Stimulated activated CD8-positive, alpha-beta memory T cell treated with anti-CD3 and anti-CD28 coated beads, Interleukin-2, amount 100 ng/mL, for 48 hours (primary cell): ENCODE data around the gene GNA12.

Source experiments
- DNase-seq, 2 donors: peaks; one replicate each; pipeline ENCODE4 v3.0.0-alpha.2; 2020; ENCODE audit warnings: low read depth in 2 of 2

GNA12 gene

GRCh38 chr7:2782121-2782520 lies 62.0 kb downstream of the GNA12 start:
- no peak for DNase-seq

- DNase-seq, result no peak
Observed at GRCh38 chr7:2781636-2782035, 62.5 kb downstream of the GNA12 start.

- no peak for DNase-seq
Observed at GRCh38 chr7:2779051-2779450, 65.1 kb downstream of the GNA12 start.

GRCh38 chr7:2777898-2778535 lies 66.1 kb downstream of the GNA12 start:
- DNase-seq, result no peak

GRCh38 chr7:2776401-2776800 lies 67.7 kb downstream of the GNA12 start:
- no peak for DNase-seq

GRCh38 chr7:2775785-2776184 lies 68.3 kb downstream of the GNA12 start:
- no peak for DNase-seq

- DNase-seq, result no peak
Observed at GRCh38 chr7:2775376-2775775, 68.7 kb downstream of the GNA12 start.

- DNase-seq, result no peak
Observed at GRCh38 chr7:2774935-2775334, 69.2 kb downstream of the GNA12 start.

GRCh38 chr7:2774280-2774679 lies 69.8 kb downstream of the GNA12 start:
- no peak for DNase-seq

- no peak for DNase-seq
Observed at GRCh38 chr7:2773608-2774007, 70.5 kb downstream of the GNA12 start.

GRCh38 chr7:2771274-2771731 lies 72.8 kb downstream of the GNA12 start:
- no peak for DNase-seq

- DNase-seq, result no peak
Observed at GRCh38 chr7:2764621-2765020, 79.5 kb downstream of the GNA12 start.

GRCh38 chr7:2763597-2763996 lies 80.5 kb downstream of the GNA12 start:
- DNase-seq, result no peak

- DNase-seq, result no peak
Observed at GRCh38 chr7:2761801-2762497, 82.2 kb downstream of the GNA12 start.

GRCh38 chr7:2761131-2761624 lies 82.9 kb downstream of the GNA12 start:
- DNase-seq, result no peak

- DNase-seq, result no peak
Observed at GRCh38 chr7:2760098-2760889, 83.8 kb downstream of the GNA12 start.

- DNase-seq, result no peak
Observed at GRCh38 chr7:2759736-2760097, 84.4 kb downstream of the GNA12 start.

GRCh38 chr7:2758673-2759616 lies 85.2 kb downstream of the GNA12 start:
- no peak for DNase-seq

- DNase-seq, result peak; percentile 46 to 67
Observed at GRCh38 chr7:2757904-2758672, 86.0 kb downstream of the GNA12 start.

- no peak for DNase-seq
Observed at GRCh38 chr7:2757361-2757903, 86.7 kb downstream of the GNA12 start.
